SH-SY5Y (cell line): ENCODE data around the gene C2orf76.

Source experiments
- GATA2 ChIP-seq: IDR thresholded peaks from 2 replicates; pipeline ENCODE4 v1.6.1; 2011; ENCODE audit warnings: mild to moderate bottlenecking, low read depth, low read length
- GATA3 ChIP-seq: IDR thresholded peaks from 2 replicates; pipeline ENCODE4 v1.6.1; 2011; ENCODE audit warnings: low read depth, mild to moderate bottlenecking, low read length, moderate library complexity

DNA sequence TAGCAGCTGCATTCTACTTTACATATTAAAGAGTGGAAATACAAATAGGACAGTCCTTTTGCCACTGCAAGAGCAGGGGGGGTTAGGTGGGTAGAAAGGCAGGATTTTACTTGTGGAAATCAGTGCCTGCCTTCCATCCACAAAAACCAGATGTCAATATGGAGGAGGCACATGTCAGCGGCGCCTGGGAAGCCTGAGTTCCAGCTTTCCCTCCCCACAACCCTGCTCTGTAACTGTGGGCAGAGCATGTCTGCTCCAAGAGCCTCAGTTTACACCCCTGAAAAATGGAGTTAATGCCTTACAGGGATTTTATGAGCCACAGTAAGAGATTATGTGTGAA lies 110.1 kb downstream of the C2orf76 start:
- TF ChIP-seq GATA2, result no peak
- TF ChIP-seq GATA3, result no peak
